ENCODE results near the gene OTOF.

OTOF gene

GRCh38 chr2:26485099-26485498 lies 7.2 kb upstream of the OTOF start:
- FAIRE-seq (no peak), DNase-seq (ENCODE audit: insufficient read length) (no peak)
- no peak for TF ChIP-seq TAF1 (IDR thresholded peaks at IDR 0.05; ENCODE audit: borderline replicate concordance, low read depth, low read length)
- no peak for TF ChIP-seq POLR2A (IDR thresholded peaks at IDR 0.05; ENCODE audit: low read depth, low read length)
- no peak for TF ChIP-seq POLR2AphosphoS5 (IDR thresholded peaks at IDR 0.05; ENCODE audit: low read depth, low read length)

- no peak for TF ChIP-seq POLR2A (IDR thresholded peaks at IDR 0.05; ENCODE audit: low read depth, low read length)
- TF ChIP-seq TAF1 (IDR thresholded peaks at IDR 0.05; ENCODE audit: borderline replicate concordance, low read depth, low read length), result no peak
- no peak for TF ChIP-seq POLR2AphosphoS5 (IDR thresholded peaks at IDR 0.05; ENCODE audit: low read depth, low read length)
- DNase-seq (ENCODE audit: insufficient read length) (no peak), FAIRE-seq (no peak)
Observed at GRCh38 chr2:26484579-26484978, 6.7 kb upstream of the OTOF start.

- TF ChIP-seq POLR2AphosphoS5 (IDR thresholded peaks at IDR 0.05; ENCODE audit: low read depth, low read length) (no peak), TAF1 (IDR thresholded peaks at IDR 0.05; ENCODE audit: borderline replicate concordance, low read depth, low read length) (no peak), POLR2A (IDR thresholded peaks at IDR 0.05; ENCODE audit: low read depth, low read length) (no peak)
- FAIRE-seq, result no peak
- no peak for DNase-seq (ENCODE audit: insufficient read length)
Observed at GRCh38 chr2:26483957-26484565, 6.1 kb upstream of the OTOF start.

- no peak for TF ChIP-seq POLR2A (IDR thresholded peaks at IDR 0.05; ENCODE audit: low read depth, low read length)
- no peak for TF ChIP-seq POLR2AphosphoS5 (IDR thresholded peaks at IDR 0.05; ENCODE audit: low read depth, low read length)
- no peak for TF ChIP-seq TAF1 (IDR thresholded peaks at IDR 0.05; ENCODE audit: borderline replicate concordance, low read depth, low read length)
- FAIRE-seq, result no peak
- no peak for DNase-seq (ENCODE audit: insufficient read length)
Observed at GRCh38 chr2:26483516-26483915, 5.6 kb upstream of the OTOF start.

GRCh38 chr2:26483027-26483326 lies 5.1 kb upstream of the OTOF start:
- TF ChIP-seq TAF1 (IDR thresholded peaks at IDR 0.05; ENCODE audit: borderline replicate concordance, low read depth, low read length), result no peak
- no peak for TF ChIP-seq POLR2A (IDR thresholded peaks at IDR 0.05; ENCODE audit: low read depth, low read length)
- TF ChIP-seq POLR2AphosphoS5 (IDR thresholded peaks at IDR 0.05; ENCODE audit: low read depth, low read length), result no peak
- no peak for FAIRE-seq
- no peak for DNase-seq (ENCODE audit: insufficient read length)

- FAIRE-seq, result no peak
Observed at GRCh38 chr2:26482211-26483026, 4.5 kb upstream of the OTOF start.

GRCh38 chr2:26481706-26482105 lies 3.8 kb upstream of the OTOF start:
- TF ChIP-seq POLR2AphosphoS5 (IDR thresholded peaks at IDR 0.05; ENCODE audit: low read depth, low read length), result no peak
- no peak for TF ChIP-seq TAF1 (IDR thresholded peaks at IDR 0.05; ENCODE audit: borderline replicate concordance, low read depth, low read length)
- TF ChIP-seq POLR2A (IDR thresholded peaks at IDR 0.05; ENCODE audit: low read depth, low read length), result no peak
- FAIRE-seq (no peak), DNase-seq (ENCODE audit: insufficient read length) (no peak)

More at GRCh38 chr2:26482211-26483026, 4.5 kb upstream of the OTOF start:
- no peak for DNase-seq (ENCODE audit: insufficient read length)
- TF ChIP-seq TAF1 (IDR thresholded peaks at IDR 0.05; ENCODE audit: borderline replicate concordance, low read depth, low read length) (no peak), POLR2AphosphoS5 (IDR thresholded peaks at IDR 0.05; ENCODE audit: low read depth, low read length) (no peak; the same call in 1 of the 2 replicates), POLR2A (IDR thresholded peaks at IDR 0.05; ENCODE audit: low read depth, low read length) (no peak)

- no peak for DNase-seq (ENCODE audit: insufficient read length)
- TF ChIP-seq TAF1 (IDR thresholded peaks at IDR 0.05; ENCODE audit: borderline replicate concordance, low read depth, low read length) (no peak), POLR2A (IDR thresholded peaks at IDR 0.05; ENCODE audit: low read depth, low read length) (no peak), POLR2AphosphoS5 (IDR thresholded peaks at IDR 0.05; ENCODE audit: low read depth, low read length) (no peak)
- FAIRE-seq, result no peak
Observed at GRCh38 chr2:26480566-26481423, 2.9 kb upstream of the OTOF start.

GRCh38 chr2:26479789-26480565 lies 2.1 kb upstream of the OTOF start:
- FAIRE-seq (no peak), DNase-seq (ENCODE audit: insufficient read length) (no peak)
- no peak for TF ChIP-seq TAF1 (IDR thresholded peaks at IDR 0.05; ENCODE audit: borderline replicate concordance, low read depth, low read length)
- no peak for TF ChIP-seq POLR2AphosphoS5 (IDR thresholded peaks at IDR 0.05; ENCODE audit: low read depth, low read length)
- no peak for TF ChIP-seq POLR2A (IDR thresholded peaks at IDR 0.05; ENCODE audit: low read depth, low read length)

GRCh38 chr2:26479131-26479788 lies 1.3 kb upstream of the OTOF start:
- TF ChIP-seq TAF1 (IDR thresholded peaks at IDR 0.05; ENCODE audit: borderline replicate concordance, low read depth, low read length) (no peak), POLR2A (IDR thresholded peaks at IDR 0.05; ENCODE audit: low read depth, low read length) (no peak), POLR2AphosphoS5 (IDR thresholded peaks at IDR 0.05; ENCODE audit: low read depth, low read length) (no peak)
- no peak for FAIRE-seq
- DNase-seq (ENCODE audit: insufficient read length), result no peak

Data from GM12892 (cell line).